Liver (tissue), 2 donors: Measurements from ENCODE around the gene CADPS.

ENCODE experiments used
- RXRA ChIP-seq, 2 donors: IDR thresholded peaks; 2 replicates each; pipeline ENCODE4 v1.6.1; 2017 to 2018; ENCODE audit warnings: antibody characterized with exemption in 2 of 2, mild to moderate bottlenecking in 1 of 2
- YY1 ChIP-seq: IDR thresholded peaks from 2 replicates; pipeline ENCODE4 v1.6.1; 2016; ENCODE audit warnings: antibody characterized with exemption, mild to moderate bottlenecking
- donor health status: healthy.

DNA sequence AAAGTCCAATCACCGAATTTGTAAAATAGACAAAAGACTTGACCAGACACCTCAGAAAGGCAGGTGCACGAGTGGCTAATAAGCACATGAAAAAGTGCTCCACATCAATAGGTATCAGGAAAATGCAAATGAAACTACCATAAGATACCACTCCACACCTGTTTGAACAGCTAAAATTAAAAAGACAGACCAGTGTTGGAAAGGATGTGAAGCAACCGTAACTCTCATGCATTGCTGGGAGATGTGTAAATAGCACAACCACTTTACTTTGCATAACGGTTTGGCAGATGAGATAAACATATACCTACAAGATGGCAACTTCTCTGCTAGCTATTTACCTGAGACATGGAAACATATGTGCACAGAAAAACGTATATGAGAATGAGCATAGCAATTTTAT is 56.9 kb downstream of the CADPS start:
- TF ChIP-seq RXRA (IDR thresholded peaks at IDR 0.05) (no peak), YY1 (no peak)
